ENCODE results near the gene SPG21.

SPG21 gene

GRCh38 chr15:64938192-64938591 lies 51.5 kb downstream of the SPG21 start:
- no peak for DNase-seq (ENCODE audit: low spot score)

- DNase-seq (ENCODE audit: low spot score): no peak
Observed at GRCh38 chr15:64934023-64934422, 55.7 kb downstream of the SPG21 start.

- DNase-seq (ENCODE audit: low spot score): no peak
Observed at GRCh38 chr15:64931381-64931780, 58.3 kb downstream of the SPG21 start.

GRCh38 chr15:64930778-64931371 lies 58.8 kb downstream of the SPG21 start:
- DNase-seq (ENCODE audit: low spot score): no peak

- no peak for DNase-seq (ENCODE audit: low spot score)
Observed at GRCh38 chr15:64930019-64930652, 59.6 kb downstream of the SPG21 start.

- DNase-seq (ENCODE audit: low spot score): no peak
Observed at GRCh38 chr15:64928626-64929220, 61.0 kb downstream of the SPG21 start.

- no peak for DNase-seq (ENCODE audit: low spot score)
Observed at GRCh38 chr15:64926661-64927060, 63.1 kb downstream of the SPG21 start.

- DNase-seq (ENCODE audit: low spot score): no peak
Observed at GRCh38 chr15:64925335-64926330, 64.1 kb downstream of the SPG21 start.

GRCh38 chr15:64923546-64923945 lies 66.2 kb downstream of the SPG21 start:
- DNase-seq (ENCODE audit: low spot score): no peak

- no peak for DNase-seq (ENCODE audit: low spot score)
Observed at GRCh38 chr15:64921711-64922110, 68.0 kb downstream of the SPG21 start.

GRCh38 chr15:64919721-64920120 lies 70.0 kb downstream of the SPG21 start:
- DNase-seq (ENCODE audit: low spot score): no peak

GRCh38 chr15:64917211-64917610 lies 72.5 kb downstream of the SPG21 start:
- no peak for DNase-seq (ENCODE audit: low spot score)

GRCh38 chr15:64916365-64916764 lies 73.3 kb downstream of the SPG21 start:
- no peak for DNase-seq (ENCODE audit: low spot score)

GRCh38 chr15:64915518-64916227 lies 74.0 kb downstream of the SPG21 start:
- DNase-seq (ENCODE audit: low spot score): no peak

Data from AG08395 (cell line).